ENCODE results near the gene ZNF414. TPM values are rescaled to one million over a fixed set of nuclear protein-coding genes. Genes with fewer than 3 reads are reported as not detected.

The ZNF414 gene, protein sequence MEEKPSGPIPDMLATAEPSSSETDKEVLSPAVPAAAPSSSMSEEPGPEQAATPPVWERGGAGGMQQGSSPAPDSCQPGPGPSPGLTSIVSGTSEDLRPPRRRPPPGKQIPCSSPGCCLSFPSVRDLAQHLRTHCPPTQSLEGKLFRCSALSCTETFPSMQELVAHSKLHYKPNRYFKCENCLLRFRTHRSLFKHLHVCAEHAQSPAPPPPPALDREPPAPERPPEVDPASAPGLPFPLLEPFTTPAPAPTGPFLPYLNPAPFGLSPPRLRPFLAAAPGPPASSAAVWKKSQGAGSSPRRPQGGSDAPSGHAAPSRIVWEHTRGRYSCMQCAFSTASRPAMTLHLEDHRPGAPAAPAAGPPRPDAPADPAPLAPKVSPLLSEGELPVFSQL
- total RNA-seq, result 5.7 and 12.1 TPM in 2 replicates

GRCh38 chr19:8513687-8514504 lies at the start of gene ZNF414:
Gene ZNF414, minus strand, starts transcription at chr19:8514167. Its CDS starts 121 bp downstream, at chr19:8514046.

Other genes with a start within 250 kb of the ZNF414 start
- 60.6 and 82.6 TPM in 2 replicates for gene CD320, start 205.8 kb downstream of the ZNF414 start, total RNA-seq
- 48.2 and 58.2 TPM in 2 replicates for gene NDUFA7, start 192.8 kb downstream of the ZNF414 start, total RNA-seq
- gene RPS28, start 192.7 kb downstream of the ZNF414 start, total RNA-seq, result 462 and 558 TPM in 2 replicates
- gene KANK3, start 170.9 kb downstream of the ZNF414 start, total RNA-seq, result 2.2 and 4.9 TPM in 2 replicates
- gene ANGPTL4, start 150.0 kb downstream of the ZNF414 start, total RNA-seq, result 17.6 and 82.0 TPM in 2 replicates
- 26.8 and 52.6 TPM in 2 replicates for gene RAB11B, start 123.8 kb downstream of the ZNF414 start, total RNA-seq
- 50.5 and 75.0 TPM in 2 replicates for gene MARCHF2, start 100.9 kb downstream of the ZNF414 start, total RNA-seq
- 75.1 and 96.7 TPM in 2 replicates for gene HNRNPM, start 69.2 kb downstream of the ZNF414 start, total RNA-seq
- gene PRAM1, start 11.5 kb downstream of the ZNF414 start, total RNA-seq, result not detected in 2 replicates
- 0.08 and 0.52 TPM in 2 replicates for gene MYO1F, start 63.3 kb upstream of the ZNF414 start, total RNA-seq
- gene ADAMTS10, start 96.5 kb upstream of the ZNF414 start, total RNA-seq, result 6.6 and 18.8 TPM in 2 replicates
- not detected in 2 replicates for gene NFILZ, start 116.5 kb upstream of the ZNF414 start, total RNA-seq
- gene ACTL9, start 184.6 kb upstream of the ZNF414 start, total RNA-seq, result not detected in 2 replicates
- gene OR2Z1, start 207.5 kb upstream of the ZNF414 start, total RNA-seq, result not detected in 2 replicates